Neural cell (in vitro differentiated cells): ENCODE measurements around the gene PNPLA6. TPM values are rescaled to one million over a fixed set of nuclear protein-coding genes. Genes with fewer than 3 reads are reported as not detected.

ENCODE experiments used
- H2AFZ ChIP-seq: fragments of 200-600, 300-800 bp; sonication (generic), shearing (Covaris generic); 2 replicates; pipeline ENCODE4 v1.6.0; 2014; ENCODE audit warnings: low read depth, mild to moderate bottlenecking, antibody characterized with exemption, low read length, moderate library complexity
- H3F3A ChIP-seq: fragments of 200-600 bp; shearing (Covaris generic); 2 replicates; pipeline ENCODE4 v1.6.1; 2016; ENCODE audit warnings: mild to moderate bottlenecking, moderate library complexity, mixed read lengths, antibody characterized with exemption, low read length; ENCODE audit not compliant: insufficient read depth, poor library complexity, severe bottlenecking
- H3K27ac ChIP-seq: fragments of 200-600, 300-800 bp; sonication (generic), shearing (Covaris generic); 2 replicates; pipeline ENCODE4 v1.5.1; 2014; ENCODE audit warnings: mild to moderate bottlenecking, low read length, moderate library complexity
- H3K27me3 ChIP-seq: fragments of 300-800, 200-600 bp; sonication (generic), shearing (Covaris generic); 2 replicates; pipeline ENCODE4 v1.6.0; 2014; ENCODE audit warnings: mild to moderate bottlenecking, low read depth, low read length, moderate library complexity; ENCODE audit not compliant: insufficient read depth
- H3K36me3 ChIP-seq: fragments of 300-800, 200-600 bp; sonication (generic), shearing (Covaris generic); 2 replicates; pipeline ENCODE4 v1.5.1; 2014; ENCODE audit warnings: mild to moderate bottlenecking, antibody characterized with exemption, low read length, moderate library complexity; ENCODE audit not compliant: insufficient read depth
- H3K4me2 ChIP-seq: fragments of 300-800, 200-600 bp; sonication (generic), shearing (Covaris generic); 2 replicates; pipeline ENCODE4 v1.6.0; 2014; ENCODE audit warnings: mild to moderate bottlenecking, low read length
- H3K4me3 ChIP-seq: fragments of 300-800, 200-600 bp; sonication (generic), shearing (Covaris generic); 2 replicates; pipeline ENCODE4 v1.5.1; 2014; ENCODE audit warnings: mild to moderate bottlenecking, low read length, moderate library complexity
- H3K79me2 ChIP-seq: fragments of 200-600 bp; shearing (Covaris generic); replicated peaks from 2 replicates; pipeline ENCODE4 v1.6.0; 2014; ENCODE audit warnings: mild to moderate bottlenecking, low read length, moderate library complexity; ENCODE audit not compliant: insufficient read depth
- H3K9ac ChIP-seq: fragments of 300-800, 200-600 bp; sonication (generic), shearing (Covaris generic); 2 replicates; pipeline ENCODE4 v1.6.1; 2016; ENCODE audit warnings: mild to moderate bottlenecking, low read length, mixed read lengths
- H3K9me2 ChIP-seq: fragments of 200-600 bp; shearing (Covaris generic); 2 replicates; pipeline ENCODE4 v1.6.1; 2016; ENCODE audit warnings: mild to moderate bottlenecking, low read length, mixed read lengths; ENCODE audit not compliant: insufficient read depth
- H3K9me3 ChIP-seq: fragments of 200-600, 300-800 bp; sonication (generic), shearing (Covaris generic); 2 replicates; pipeline ENCODE4 v1.6.1; 2016; ENCODE audit warnings: mild to moderate bottlenecking, mixed run types, low read length, moderate library complexity, mixed read lengths
- H4K20me1 ChIP-seq: fragments of 200-600 bp; shearing (Covaris generic); 2 replicates; pipeline ENCODE4 v1.6.1; 2016; ENCODE audit warnings: mild to moderate bottlenecking, mixed run types; ENCODE audit not compliant: insufficient read depth
- EZH2 ChIP-seq: fragments of 200-600, 300-800 bp; shearing (Covaris generic), sonication (generic); IDR thresholded peaks from 2 replicates; pipeline ENCODE4 v1.6.1; 2014; ENCODE audit warnings: antibody characterized with exemption, low read length, borderline replicate concordance, mild to moderate bottlenecking; ENCODE audit not compliant: insufficient read depth, poor library complexity, severe bottlenecking
- MXI1 ChIP-seq: fragments of 450-650 bp; conservative IDR thresholded peaks from 2 replicates; pipeline ENCODE4 v1.6.1; 2014; ENCODE audit warnings: antibody characterized with exemption, mild to moderate bottlenecking; ENCODE audit not compliant: poor library complexity, severe bottlenecking
- POLR2AphosphoS5 ChIP-seq: IDR thresholded peaks from 2 replicates; pipeline ENCODE4 v1.6.1; 2012
- RAD21 ChIP-seq: fragments of 450-650 bp; conservative IDR thresholded peaks from 2 replicates; pipeline ENCODE4 v1.6.1; 2014; ENCODE audit warnings: antibody characterized with exemption, mild to moderate bottlenecking, moderate library complexity
- REST ChIP-seq: IDR thresholded peaks from 2 replicates; pipeline ENCODE4 v1.6.1; 2012; ENCODE audit warnings: borderline replicate concordance
- SMC3 ChIP-seq: fragments of 450-650 bp; conservative IDR thresholded peaks from 2 replicates; pipeline ENCODE4 v1.6.1; 2014; ENCODE audit warnings: antibody characterized with exemption, mild to moderate bottlenecking, moderate library complexity; ENCODE audit not compliant: poor library complexity
- TAF1 ChIP-seq: IDR thresholded peaks from 2 replicates; pipeline ENCODE4 v1.6.1; 2012; ENCODE audit warnings: low read depth
- polyA plus RNA-seq: library from polyadenylated mRNA; depleted of rRNA; stranded (reverse); fragments of >200 nt; gene quantifications from 2 replicates; pipeline ENCODE4 v1.2.3, GENCODE V29; 2014
- TF ChIP-seq, protein P1 (sequence below): fragments of 450-650 bp; IDR thresholded peaks from 2 replicates; pipeline ENCODE4 v1.5.1; 2014; ENCODE audit warnings: antibody characterized with exemption, mild to moderate bottlenecking, moderate library complexity; ENCODE audit not compliant: poor library complexity, severe bottlenecking

The PNPLA6 gene
- polyA plus RNA-seq, 1 donor from 2014 or later = 10.8 TPM

- no peak overlapping the region for H3K9ac ChIP-seq
- H4K20me1 ChIP-seq = no peaks in the 10 kb centered on the region
- no peaks in the 10 kb centered on the region for H3F3A ChIP-seq
- no peak overlapping the region for H2AFZ ChIP-seq
- H3K79me2 ChIP-seq = no peaks in the 10 kb centered on the region
- no peak overlapping the region for H3K4me3 ChIP-seq
- H3K27me3 ChIP-seq = no peaks in the 10 kb centered on the region
- no peaks in the 10 kb centered on the region for H3K36me3 ChIP-seq
- no peak overlapping the region for H3K4me2 ChIP-seq
- H3K27ac ChIP-seq = no peak overlapping the region
- no peaks in the 10 kb centered on the region for H3K9me2 ChIP-seq
- H3K9me3 ChIP-seq = no peaks in the 10 kb centered on the region
- TF ChIP-seq RAD21 (no peak), SMC3 (no peak), MXI1 (no peak), TAF1 (no peak), POLR2AphosphoS5 (no peak), REST (no peak), EZH2 (no peak)
- TF ChIP-seq, protein P1, sequence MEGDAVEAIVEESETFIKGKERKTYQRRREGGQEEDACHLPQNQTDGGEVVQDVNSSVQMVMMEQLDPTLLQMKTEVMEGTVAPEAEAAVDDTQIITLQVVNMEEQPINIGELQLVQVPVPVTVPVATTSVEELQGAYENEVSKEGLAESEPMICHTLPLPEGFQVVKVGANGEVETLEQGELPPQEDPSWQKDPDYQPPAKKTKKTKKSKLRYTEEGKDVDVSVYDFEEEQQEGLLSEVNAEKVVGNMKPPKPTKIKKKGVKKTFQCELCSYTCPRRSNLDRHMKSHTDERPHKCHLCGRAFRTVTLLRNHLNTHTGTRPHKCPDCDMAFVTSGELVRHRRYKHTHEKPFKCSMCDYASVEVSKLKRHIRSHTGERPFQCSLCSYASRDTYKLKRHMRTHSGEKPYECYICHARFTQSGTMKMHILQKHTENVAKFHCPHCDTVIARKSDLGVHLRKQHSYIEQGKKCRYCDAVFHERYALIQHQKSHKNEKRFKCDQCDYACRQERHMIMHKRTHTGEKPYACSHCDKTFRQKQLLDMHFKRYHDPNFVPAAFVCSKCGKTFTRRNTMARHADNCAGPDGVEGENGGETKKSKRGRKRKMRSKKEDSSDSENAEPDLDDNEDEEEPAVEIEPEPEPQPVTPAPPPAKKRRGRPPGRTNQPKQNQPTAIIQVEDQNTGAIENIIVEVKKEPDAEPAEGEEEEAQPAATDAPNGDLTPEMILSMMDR = no peak
Measured at GRCh38 chr19:7541828-7542443, 6.4 kb downstream of the PNPLA6 start.

DNA sequence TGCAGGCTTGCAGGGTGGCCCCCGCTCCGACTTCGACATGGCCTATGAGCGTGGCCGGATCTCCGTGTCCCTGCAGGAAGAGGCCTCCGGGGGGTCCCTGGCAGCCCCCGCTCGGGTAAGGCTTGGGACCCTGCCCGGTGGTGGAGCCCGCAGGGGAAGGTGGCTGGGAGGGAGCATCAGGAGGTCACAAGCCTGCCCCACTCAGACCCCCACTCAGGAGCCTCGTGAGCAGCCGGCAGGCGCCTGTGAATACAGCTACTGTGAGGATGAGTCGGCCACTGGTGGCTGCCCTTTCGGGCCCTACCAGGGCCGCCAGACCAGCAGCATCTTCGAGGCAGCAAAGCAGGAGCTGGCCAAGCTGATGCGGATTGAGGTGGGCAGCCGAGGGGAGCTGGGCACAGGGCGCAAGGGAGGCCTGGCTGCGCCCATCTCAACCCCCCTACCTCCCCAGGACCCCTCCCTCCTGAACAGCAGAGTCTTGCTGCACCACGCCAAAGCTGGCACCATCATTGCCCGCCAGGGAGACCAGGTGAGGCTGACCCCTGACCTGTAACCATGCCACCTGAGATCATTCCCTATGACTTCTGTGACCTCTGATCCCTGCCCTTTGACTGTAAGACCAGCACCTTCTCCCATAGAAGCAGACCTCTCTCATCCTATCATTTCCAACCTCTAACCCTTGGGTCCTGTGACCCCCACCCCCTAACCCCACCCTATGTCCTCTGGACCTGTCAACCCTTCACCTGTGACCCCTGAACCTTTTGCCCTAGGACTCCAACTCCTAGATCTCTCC, 7.2 kb downstream of the PNPLA6 start:
- no peaks in the 10 kb centered on the region for H3K36me3 ChIP-seq
- no peaks in the 10 kb centered on the region for H3K9me3 ChIP-seq
- TF ChIP-seq TAF1 (no peak), EZH2 (no peak), POLR2AphosphoS5 (no peak), REST (no peak)
- no peak overlapping the region for H3K27ac ChIP-seq
- no peaks in the 10 kb centered on the region for H3K27me3 ChIP-seq
- H3K4me2 ChIP-seq = no peak overlapping the region
- H3K9ac ChIP-seq = no peak overlapping the region
- no peak overlapping the region for H3K4me3 ChIP-seq
- H3K79me2 ChIP-seq = no peaks in the 10 kb centered on the region
- H2AFZ ChIP-seq = no peak overlapping the region
- no peaks in the 10 kb centered on the region for H3K9me2 ChIP-seq
- no peaks in the 10 kb centered on the region for H3F3A ChIP-seq
- H4K20me1 ChIP-seq = no peaks in the 10 kb centered on the region
